CD4-positive, alpha-beta T cell (primary cell): ENCODE data around the gene DSE. TPM values are rescaled to one million over a fixed set of nuclear protein-coding genes. Genes with fewer than 3 reads are reported as not detected.

ENCODE experiments used
- ATAC-seq: fragments of 200-7000 bp; cut with Tn5 transposase; one replicate; pipeline ENCODE4 v1.10.0; 2022; ENCODE audit warnings: mild to moderate bottlenecking; ENCODE audit not compliant: poor library complexity
- CTCF ChIA-PET: fragments of 350-600 bp; sonication (Branson Sonifier 250); formaldehyde crosslinking; loops from one replicate; lab custom pipeline; 2021; ENCODE audit warnings: antibody characterized with exemption, inconsistent platforms; lab: Charles Lee
- POLR2A ChIA-PET: fragments of 350-600 bp; sonication (Branson Sonifier 250); formaldehyde crosslinking; loops from one replicate; lab custom pipeline; 2021; ENCODE audit warnings: antibody characterized with exemption, inconsistent platforms; lab: Charles Lee
- DNase-seq, 14 experiments: peaks; one replicate each; pipeline ENCODE4 v3.0.0-alpha.2; 2013 to 2020; ENCODE audit warnings: mixed read lengths in 2 of 14
- H3K27ac ChIP-seq, 2 donors: one replicate each; pipeline versions ENCODE4 v1.5.1 to v1.7.0; 2013; ENCODE audit warnings: low read length in 2 of 2, low read depth in 1 of 2, mild to moderate bottlenecking in 1 of 2
- H3K27me3 ChIP-seq, 2 experiments: 1 replicate in 1 of 2; 2 replicates in 1 of 2; pipeline versions ENCODE4 v1.6.1 to v1.7.0; 2013; ENCODE audit warnings: low read length in 2 of 2, control low read depth in 1 of 2, mild to moderate bottlenecking in 1 of 2, moderate library complexity in 1 of 2; ENCODE audit not compliant: insufficient read depth in 2 of 2, control insufficient read depth in 1 of 2
- H3K36me3 ChIP-seq: one replicate; pipeline ENCODE4 v1.6.1; 2013; ENCODE audit warnings: low read length, control low read depth; ENCODE audit not compliant: insufficient read depth
- H3K4me1 ChIP-seq: one replicate; pipeline ENCODE4 v1.6.1; 2013; ENCODE audit warnings: low read length, control low read depth; ENCODE audit not compliant: insufficient read depth
- H3K4me3 ChIP-seq: one replicate; pipeline ENCODE4 v1.5.1; 2013; ENCODE audit warnings: mild to moderate bottlenecking, low read length, moderate library complexity
- H3K9me3 ChIP-seq, 2 experiments: 1 replicate in 1 of 2; 2 replicates in 1 of 2; pipeline versions ENCODE4 v1.6.1 to v1.7.0; 2013; ENCODE audit warnings: low read length in 2 of 2, mild to moderate bottlenecking in 2 of 2, control low read depth in 1 of 2, moderate library complexity in 1 of 2; ENCODE audit not compliant: control insufficient read depth in 1 of 2, insufficient read depth in 1 of 2
- H3K27ac Mint-ChIP-seq: one replicate; pipeline ENCODE4 v1.8.0; 2020; ENCODE audit warnings: mixed read lengths
- H3K27me3 Mint-ChIP-seq: one replicate; pipeline ENCODE4 v1.8.0; 2021; ENCODE audit warnings: mixed read lengths
- H3K36me3 Mint-ChIP-seq: one replicate; pipeline ENCODE4 v1.8.0; 2021; ENCODE audit warnings: low read depth, mixed read lengths
- H3K4me1 Mint-ChIP-seq: one replicate; pipeline ENCODE4 v1.8.0; 2021; ENCODE audit warnings: low read depth, mixed read lengths
- H3K4me3 Mint-ChIP-seq: one replicate; pipeline ENCODE4 v1.8.0; 2020; ENCODE audit warnings: mild to moderate bottlenecking, mixed read lengths
- H3K9me3 Mint-ChIP-seq: one replicate; pipeline ENCODE4 v1.8.0; 2020; ENCODE audit warnings: mixed read lengths
- intact Hi-C, 2 experiments: fragments of 100-400 bp; cut with DNase I in 1 of 2; cut with micrococcal nuclease in 1 of 2; formaldehyde crosslinking; loops; one replicate each; pipeline versions ENCODE4 v1.15.1 to v1.9.0; 2023 to 2025; cut with DNase I, micrococcal nuclease
- total RNA-seq, 174 experiments: library from RNA in 2 of 174; stranded (reverse) in 2 of 174; gene quantifications; one replicate each; pipeline ENCODE4 v1.2.3 and lab custom pipeline; 2021 to 2026
- TF ChIP-seq, protein P1 (sequence below): fragments of 200-600 bp; IDR thresholded peaks from one replicate; pipeline ENCODE4 v1.8.0; 2022; ENCODE audit warnings: antibody characterized with exemption, mild to moderate bottlenecking

DSE gene
- total RNA-seq, 2 experiments from 2014 or later = 7.5 to 8.0 TPM

DNA sequence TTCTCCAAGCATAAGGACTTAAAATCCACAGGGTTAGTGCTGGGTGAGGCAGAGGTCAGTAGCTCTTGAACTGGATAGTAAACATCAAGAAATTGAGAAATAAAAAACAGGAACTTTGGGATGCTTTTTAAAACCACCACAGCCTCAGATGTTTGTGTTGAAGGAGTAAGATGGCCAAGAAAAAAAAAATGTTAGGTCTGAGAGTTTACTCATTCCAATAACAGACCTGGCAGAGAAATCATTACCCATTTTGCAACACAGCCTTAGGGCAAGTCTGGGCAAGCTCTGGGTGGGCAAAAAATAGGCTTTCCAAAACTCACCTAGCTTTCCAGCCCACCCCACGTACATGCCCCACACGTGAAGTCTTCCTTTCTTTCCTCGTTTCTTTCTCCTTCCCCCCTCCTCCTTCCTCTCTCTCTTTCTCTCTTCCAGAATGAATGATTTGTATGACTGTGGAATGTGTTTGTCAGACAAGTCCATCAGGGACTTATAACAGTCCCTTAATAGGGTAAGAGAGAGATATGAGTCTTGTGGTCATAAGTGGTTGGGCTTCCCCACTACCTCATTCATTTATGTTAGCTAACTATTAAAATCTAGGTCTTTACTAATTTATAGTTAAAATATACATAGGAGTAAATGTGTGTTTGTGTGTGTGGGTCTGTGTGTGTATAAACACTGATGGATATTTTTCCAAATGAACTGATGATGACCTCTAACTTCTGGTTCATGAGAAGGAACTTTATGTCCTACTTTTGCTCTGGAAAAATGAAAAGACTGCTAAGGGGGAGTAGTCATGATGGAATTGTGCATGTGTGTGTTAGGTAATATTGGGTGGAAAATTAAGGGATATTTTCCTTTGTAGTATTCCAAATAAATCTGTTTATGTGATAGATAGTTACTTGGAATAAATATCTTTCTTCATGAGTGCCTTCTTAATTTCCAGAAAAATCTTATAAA, 18.0 kb upstream of the DSE start:
- H3K27ac Mint-ChIP-seq = no peak overlapping the region
- H3K9me3 Mint-ChIP-seq = no peaks in the 10 kb centered on the region
- no peaks in the 10 kb centered on the region for H3K36me3 Mint-ChIP-seq
- no peaks in the 10 kb centered on the region for H3K9me3 ChIP-seq
- H3K27me3 ChIP-seq = no peaks in the 10 kb centered on the region
- H3K4me1 Mint-ChIP-seq = no peaks in the 10 kb centered on the region
- no peak for ATAC-seq
- H3K4me1 ChIP-seq = no peaks in the 10 kb centered on the region
- DNase-seq = no peak
- H3K4me3 Mint-ChIP-seq = no peak overlapping the region
- CTCF ChIA-PET = interaction anchor here (0.9 kb wide), 1 partner anchor 30 kb away, joined by 3 read pairs; no protein-coding TSS in a partner anchor
- no peaks in the 10 kb centered on the region for H3K27me3 Mint-ChIP-seq
- TF ChIP-seq, protein P1, sequence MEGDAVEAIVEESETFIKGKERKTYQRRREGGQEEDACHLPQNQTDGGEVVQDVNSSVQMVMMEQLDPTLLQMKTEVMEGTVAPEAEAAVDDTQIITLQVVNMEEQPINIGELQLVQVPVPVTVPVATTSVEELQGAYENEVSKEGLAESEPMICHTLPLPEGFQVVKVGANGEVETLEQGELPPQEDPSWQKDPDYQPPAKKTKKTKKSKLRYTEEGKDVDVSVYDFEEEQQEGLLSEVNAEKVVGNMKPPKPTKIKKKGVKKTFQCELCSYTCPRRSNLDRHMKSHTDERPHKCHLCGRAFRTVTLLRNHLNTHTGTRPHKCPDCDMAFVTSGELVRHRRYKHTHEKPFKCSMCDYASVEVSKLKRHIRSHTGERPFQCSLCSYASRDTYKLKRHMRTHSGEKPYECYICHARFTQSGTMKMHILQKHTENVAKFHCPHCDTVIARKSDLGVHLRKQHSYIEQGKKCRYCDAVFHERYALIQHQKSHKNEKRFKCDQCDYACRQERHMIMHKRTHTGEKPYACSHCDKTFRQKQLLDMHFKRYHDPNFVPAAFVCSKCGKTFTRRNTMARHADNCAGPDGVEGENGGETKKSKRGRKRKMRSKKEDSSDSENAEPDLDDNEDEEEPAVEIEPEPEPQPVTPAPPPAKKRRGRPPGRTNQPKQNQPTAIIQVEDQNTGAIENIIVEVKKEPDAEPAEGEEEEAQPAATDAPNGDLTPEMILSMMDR = no peak
- H3K27ac ChIP-seq = no peak overlapping the region
- POLR2A ChIA-PET = interaction anchor here (0.7 kb wide), 1 partner anchor 14 kb away, joined by 3 read pairs; no protein-coding TSS in a partner anchor
- intact Hi-C loops = no loop called here
- H3K4me3 ChIP-seq = no peak overlapping the region
- H3K36me3 ChIP-seq = no peaks in the 10 kb centered on the region

DNA sequence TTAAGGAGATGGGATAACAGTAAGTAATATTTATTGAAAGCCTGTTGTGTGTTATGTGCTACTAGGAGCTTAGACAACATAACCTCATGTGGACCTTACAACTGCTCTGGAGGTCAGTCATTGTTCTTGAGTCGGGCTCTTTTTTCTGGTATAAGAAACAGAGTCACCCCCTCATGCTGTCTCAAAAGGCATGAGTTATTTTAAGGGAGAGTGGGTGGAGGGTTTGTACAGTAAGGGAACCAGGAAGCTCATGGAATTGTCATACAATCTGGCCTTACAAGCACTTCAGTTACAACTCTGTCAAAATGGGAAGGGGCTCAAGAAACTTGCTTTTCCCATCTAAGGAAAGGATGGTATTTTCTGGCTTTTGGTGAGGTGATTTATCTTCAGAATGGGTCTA, 16.5 kb upstream of the DSE start:
- intact Hi-C loops = no loop called here
- Mint-ChIP-seq H3K4me1 (no peaks in the 10 kb centered on the region), H3K27me3 (no peaks in the 10 kb centered on the region), H3K9me3 (no peaks in the 10 kb centered on the region), H3K4me3 (no peak overlapping the region), H3K27ac (no peak overlapping the region), H3K36me3 (no peaks in the 10 kb centered on the region)
- no peaks in the 10 kb centered on the region for H3K36me3 ChIP-seq
- no peaks in the 10 kb centered on the region for H3K9me3 ChIP-seq
- H3K4me1 ChIP-seq = no peaks in the 10 kb centered on the region
- ChIA-PET CTCF (no interaction called here), POLR2A (no interaction called here)
- H3K27me3 ChIP-seq = no peaks in the 10 kb centered on the region
- H3K27ac ChIP-seq = no peak overlapping the region
- no peak for DNase-seq
- TF ChIP-seq, protein P1 = no peak
- no peak for ATAC-seq
- no peak overlapping the region for H3K4me3 ChIP-seq

DNA sequence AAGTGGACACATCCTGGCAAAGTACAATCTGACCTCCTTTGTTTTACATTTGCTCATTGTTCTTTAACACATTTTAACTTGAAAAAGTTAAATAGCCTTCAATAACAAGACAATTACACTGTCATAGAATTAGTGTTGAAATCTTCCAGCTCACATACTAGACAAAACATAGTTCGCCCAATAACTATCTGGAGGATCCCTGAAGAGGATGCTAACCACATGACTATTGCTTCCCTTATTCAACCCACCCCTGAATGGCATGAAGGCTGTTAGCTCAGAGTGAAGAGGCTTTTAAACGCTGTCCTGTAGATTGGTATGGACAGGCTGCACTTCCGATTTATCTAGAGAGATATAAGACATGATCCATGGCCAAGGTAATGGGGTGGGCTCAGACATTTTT, 15.0 kb upstream of the DSE start:
- Mint-ChIP-seq H3K9me3 (no peaks in the 10 kb centered on the region), H3K36me3 (no peaks in the 10 kb centered on the region), H3K4me1 (no peaks in the 10 kb centered on the region), H3K27me3 (no peaks in the 10 kb centered on the region), H3K27ac (no peak overlapping the region), H3K4me3 (no peak overlapping the region)
- ATAC-seq (no peak), DNase-seq (no peak)
- no peaks in the 10 kb centered on the region for H3K36me3 ChIP-seq
- intact Hi-C loops = no loop called here
- CTCF ChIA-PET = interaction anchor here (0.6 to 1.4 kb wide), 2 partner anchors 14 to 87 kb away, joined by 3 read pairs; no protein-coding TSS in a partner anchor
- no peak overlapping the region for H3K4me3 ChIP-seq
- H3K27ac ChIP-seq = no peak overlapping the region
- H3K9me3 ChIP-seq = no peaks in the 10 kb centered on the region
- POLR2A ChIA-PET = interaction anchor here (0.5 kb wide), 1 partner anchor 170 kb away, joined by 3 read pairs; no protein-coding TSS in a partner anchor
- TF ChIP-seq, protein P1 = no peak
- no peaks in the 10 kb centered on the region for H3K27me3 ChIP-seq
- no peaks in the 10 kb centered on the region for H3K4me1 ChIP-seq
